Panc1 (cell line): Measurements from ENCODE around the gene MGAT5.

Experiments
- CTCF ChIP-seq: fragments of 450-650 bp; IDR thresholded peaks from 2 replicates; pipeline ENCODE4 v1.5.1; 2017; ENCODE audit warnings: mild to moderate bottlenecking
- TCF7L2 ChIP-seq: IDR thresholded peaks from 2 replicates; pipeline ENCODE4 v1.6.1; 2011; ENCODE audit warnings: mild to moderate bottlenecking, low read depth, low read length, inconsistent platforms

- TF ChIP-seq CTCF = no peak
- no peak for TF ChIP-seq TCF7L2
Measured at GRCh38 chr2:134366359-134366758, 112.5 kb downstream of the MGAT5 start.
